ENCODE data around the gene DNMT3B. TPM values are rescaled to one million over a fixed set of nuclear protein-coding genes. Genes with fewer than 3 reads are reported as not detected.
A peak's percentile ranks its signal among the peaks of the same experiment; 100 is the strongest.

DNMT3B gene
- total and polyA plus RNA-seq, 12 donors: 0.27 to 1.8 (median 0.68) TPM

GRCh38 chr20:32810941-32811340 lies 48.8 kb downstream of the DNMT3B start:
- Histone ChIP-seq H3K9me3 (no peaks in the 10 kb centered on the region), H3K4me1 (no peaks in the 10 kb centered on the region), H3K27ac (no peak overlapping the region), H3K4me3 (no peak overlapping the region), H3K27me3 (no peaks in the 10 kb centered on the region), H3K36me3 (peaks cover 0 to 18% (median 0%) of the 10 kb centered on the region in 9 donors)
- intact Hi-C loops (cut with DNase I): no loop called here
- DNase-seq (no peak), ATAC-seq (no peak)
- WGBS, 2 donors: 84 to 92% methylated on average over 5 of the region's 5 CpGs
- TF ChIP-seq, protein P1, sequence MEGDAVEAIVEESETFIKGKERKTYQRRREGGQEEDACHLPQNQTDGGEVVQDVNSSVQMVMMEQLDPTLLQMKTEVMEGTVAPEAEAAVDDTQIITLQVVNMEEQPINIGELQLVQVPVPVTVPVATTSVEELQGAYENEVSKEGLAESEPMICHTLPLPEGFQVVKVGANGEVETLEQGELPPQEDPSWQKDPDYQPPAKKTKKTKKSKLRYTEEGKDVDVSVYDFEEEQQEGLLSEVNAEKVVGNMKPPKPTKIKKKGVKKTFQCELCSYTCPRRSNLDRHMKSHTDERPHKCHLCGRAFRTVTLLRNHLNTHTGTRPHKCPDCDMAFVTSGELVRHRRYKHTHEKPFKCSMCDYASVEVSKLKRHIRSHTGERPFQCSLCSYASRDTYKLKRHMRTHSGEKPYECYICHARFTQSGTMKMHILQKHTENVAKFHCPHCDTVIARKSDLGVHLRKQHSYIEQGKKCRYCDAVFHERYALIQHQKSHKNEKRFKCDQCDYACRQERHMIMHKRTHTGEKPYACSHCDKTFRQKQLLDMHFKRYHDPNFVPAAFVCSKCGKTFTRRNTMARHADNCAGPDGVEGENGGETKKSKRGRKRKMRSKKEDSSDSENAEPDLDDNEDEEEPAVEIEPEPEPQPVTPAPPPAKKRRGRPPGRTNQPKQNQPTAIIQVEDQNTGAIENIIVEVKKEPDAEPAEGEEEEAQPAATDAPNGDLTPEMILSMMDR (IDR thresholded peaks at IDR 0.05): no peak

- no peaks in the 10 kb centered on the region for H3K9me3 ChIP-seq
- ATAC-seq (no peak), DNase-seq (no peak)
- WGBS, 2 donors: 93 to 94% methylated on average over 6 of the region's 6 CpGs
- H3K36me3 ChIP-seq: peaks cover 0 to 12% (median 0%) of the 10 kb centered on the region in 9 donors
- TF ChIP-seq, protein P1 (IDR thresholded peaks at IDR 0.05): no peak
- no peaks in the 10 kb centered on the region for H3K4me1 ChIP-seq
- H3K4me3 ChIP-seq: no peak overlapping the region
- H3K27ac ChIP-seq: no peak overlapping the region
- no peaks in the 10 kb centered on the region for H3K27me3 ChIP-seq
- intact Hi-C loops (cut with DNase I): no loop called here
These were observed 49.7 kb downstream of the DNMT3B start for GRCh38 chr20:32811886-32812285.

DNA sequence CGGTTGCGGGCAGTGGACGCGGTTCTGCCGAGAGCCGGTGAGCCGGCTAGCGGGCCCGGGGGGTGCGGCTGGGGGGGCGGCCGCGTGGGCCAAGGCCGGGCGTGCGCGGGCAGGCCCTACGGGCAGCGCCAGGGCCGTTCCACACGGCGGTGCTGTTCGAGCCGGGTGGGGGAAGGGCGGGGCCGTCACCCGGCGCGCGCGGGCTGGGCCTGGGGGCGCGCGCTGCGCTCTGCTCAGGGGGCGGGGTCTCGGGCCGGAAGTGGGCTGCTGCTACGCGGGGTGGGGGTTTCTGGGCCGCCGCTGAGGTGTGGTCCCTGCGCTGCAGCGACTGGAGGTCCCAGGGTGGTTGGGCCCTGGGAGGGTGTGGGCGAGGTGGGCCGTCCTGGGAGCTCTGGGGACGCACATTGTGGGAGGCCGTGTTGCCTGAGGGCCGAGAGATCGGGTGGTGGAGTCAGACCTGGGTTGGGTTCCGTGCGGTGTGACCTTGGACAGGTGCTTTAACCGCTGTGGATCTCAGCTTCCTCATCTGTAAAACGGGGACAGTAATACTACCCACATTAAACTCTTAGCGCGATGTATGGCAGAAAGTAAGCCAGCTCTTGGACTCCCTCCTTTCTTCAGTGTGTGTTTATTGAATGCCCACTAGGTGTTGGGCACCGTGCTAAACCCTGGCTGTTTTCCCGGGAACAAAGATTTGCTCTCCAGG lies 58.0 kb downstream of the DNMT3B start:
- H3K27ac ChIP-seq: peak overlapping the region; percentile 73 to 94 (median 90)
- intact Hi-C loops (cut with DNase I): no loop called here

DNA sequence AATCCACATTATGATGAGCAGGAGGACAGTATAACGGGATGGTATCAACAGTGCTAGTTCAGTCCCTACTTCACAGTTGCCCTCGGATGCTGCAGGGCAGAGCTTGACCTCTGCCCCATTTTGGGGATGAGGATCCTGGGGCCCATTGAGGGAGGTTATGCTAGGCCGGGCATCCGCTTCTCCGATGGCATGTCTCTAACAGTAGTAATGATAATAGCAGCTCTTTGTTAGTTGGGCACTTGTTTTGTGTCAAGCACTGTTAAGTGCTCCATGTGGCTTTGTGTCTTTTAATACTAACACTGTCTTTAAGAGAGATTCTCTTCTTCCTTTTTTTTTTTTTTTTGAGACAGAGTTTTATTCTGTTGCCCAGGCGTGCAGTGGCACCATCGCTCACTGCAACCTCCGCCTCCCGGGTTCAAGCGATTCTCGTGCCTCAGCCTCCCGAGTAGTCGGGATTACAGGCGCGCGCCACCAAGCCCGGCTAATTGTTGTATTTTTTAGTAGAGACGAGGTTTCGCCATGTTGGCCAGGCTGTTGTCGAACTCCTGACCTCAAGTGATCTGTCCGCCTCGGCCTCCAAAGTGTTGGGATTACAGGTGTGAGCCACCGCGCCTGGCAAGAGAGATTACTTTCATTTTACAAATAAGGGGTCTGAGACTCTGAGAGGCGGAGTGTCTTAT lies 58.7 kb downstream of the DNMT3B start:
- intact Hi-C loops (cut with DNase I): no loop called here
- Histone ChIP-seq H3K36me3 (peaks cover 0 to 7% (median 0%) of the 10 kb centered on the region in 9 donors), H3K27ac (peak overlapping the region in 8 of 10 donors; percentile 83 to 94 (median 91)), H3K4me3 (peak overlapping the region; percentile 51 to 90 (median 80)), H3K9me3 (no peaks in the 10 kb centered on the region), H3K27me3 (no peaks in the 10 kb centered on the region), H3K4me1 (peaks cover 7 to 49% (median 38%) of the 10 kb centered on the region in 9 donors)
- no peak for DNase-seq
- TF ChIP-seq, protein P1 (IDR thresholded peaks at IDR 0.05): no peak
- peak in 4 of 8 donors; percentile 0 to 16 (median 3) for ATAC-seq
- WGBS, 2 donors: 75% methylated on average over 25 of the region's 25 CpGs

More for the DNA sequence above, 58.0 kb downstream of the DNMT3B start:
- WGBS, 2 donors: 0% methylated on average over 40 to 58 of the region's 58 CpGs
- H3K4me1 ChIP-seq: peaks cover 7 to 49% (median 38%) of the 10 kb centered on the region in 9 donors
- H3K27me3 ChIP-seq: no peaks in the 10 kb centered on the region
- peak overlapping the region; percentile 51 to 90 (median 80) for H3K4me3 ChIP-seq
- peak; percentile 71 to 94 (median 89) for ATAC-seq
- H3K9me3 ChIP-seq: no peaks in the 10 kb centered on the region
- peaks cover 0 to under 1% (median 0%) of the 10 kb centered on the region in 9 donors for H3K36me3 ChIP-seq
- TF ChIP-seq, protein P1 (IDR thresholded peaks at IDR 0.05): no peak
- peak in 1 of 2 donors; percentile 74 for DNase-seq
